Type B pancreatic cell (in vitro differentiated cells): Measurements from ENCODE around the gene MRPL49. TPM values are rescaled to one million over a fixed set of nuclear protein-coding genes. Genes with fewer than 3 reads are reported as not detected.
A peak's percentile ranks its signal among the peaks of the same experiment; 100 is the strongest.
"Not testable (repeated sequence)": the region's sequence is repeated elsewhere in the genome, so short reads cannot be mapped to it uniquely, and the experiment has no call there.

ENCODE experiments used
- DNase-seq: peaks from one replicate; pipeline ENCODE4 v3.0.0; 2021; ENCODE audit warnings: mixed read lengths; ENCODE audit not compliant: unreplicated experiment; ENCODE audit errors: extremely low spot score
- H3K27ac Mint-ChIP-seq: 2 replicates; pipeline ENCODE4 v1.8.0; 2021; ENCODE audit warnings: mild to moderate bottlenecking, mixed read lengths
- H3K27me3 Mint-ChIP-seq: 2 replicates; pipeline ENCODE4 v1.8.0; 2021; ENCODE audit warnings: mixed read lengths
- H3K36me3 Mint-ChIP-seq: 2 replicates; pipeline ENCODE4 v1.8.0; 2021; ENCODE audit warnings: mixed read lengths
- H3K4me1 Mint-ChIP-seq: one replicate; pipeline ENCODE4 v1.8.0; 2021; ENCODE audit warnings: mixed read lengths; ENCODE audit not compliant: unreplicated experiment
- H3K4me3 Mint-ChIP-seq: 2 replicates; pipeline ENCODE4 v1.8.0; 2021; ENCODE audit warnings: mild to moderate bottlenecking, mixed read lengths
- H3K9me3 Mint-ChIP-seq: 2 replicates; pipeline ENCODE4 v1.8.0; 2021; ENCODE audit warnings: mixed read lengths
- CTCF ChIP-seq: fragments of 200-600 bp; sonication (generic); conservative IDR thresholded peaks from 2 replicates; pipeline ENCODE4 v1.5.0; 2021; ENCODE audit warnings: antibody characterized with exemption, mild to moderate bottlenecking
- microRNA-seq: library from miRNA; unstranded; fragments of <30 nt; microRNA quantifications from one replicate; pipeline ENCODE4, GENCODE V29; 2020
- total RNA-seq: library from RNA; stranded (reverse); gene quantifications from 2 replicates; pipeline ENCODE4 v1.2.1, GENCODE V29; 2021; ENCODE audit warnings: low replicate concordance

Gene MRPL49
- total RNA-seq, 1 donor from 2014 or later, result 49.1 TPM

- Mint-ChIP-seq H3K9me3 (no peaks in the 10 kb centered on the region), H3K4me3 (no peak overlapping the region), H3K27ac (no peak overlapping the region), H3K36me3 (no peaks in the 10 kb centered on the region), H3K4me1 (no peaks in the 10 kb centered on the region), H3K27me3 (no peaks in the 10 kb centered on the region)
- no peak for TF ChIP-seq CTCF
- no peak for DNase-seq
Observed at GRCh38 chr11:65166893-65167292, 44.8 kb downstream of the MRPL49 start.

GRCh38 chr11:65167656-65168055 lies 45.5 kb downstream of the MRPL49 start:
- DNase-seq, result no peak
- TF ChIP-seq CTCF, result no peak

GRCh38 chr11:65169164-65169641 lies 47.1 kb downstream of the MRPL49 start:
- no peaks in the 10 kb centered on the region for H3K27me3 Mint-ChIP-seq
- H3K4me1 Mint-ChIP-seq, result no peaks in the 10 kb centered on the region
- H3K27ac Mint-ChIP-seq, result no peak overlapping the region
- no peaks in the 10 kb centered on the region for H3K36me3 Mint-ChIP-seq
- TF ChIP-seq CTCF, result no peak
- DNase-seq, result no peak
- H3K4me3 Mint-ChIP-seq, result no peak overlapping the region
- H3K9me3 Mint-ChIP-seq, result no peaks in the 10 kb centered on the region

More at GRCh38 chr11:65167656-65168055, 45.5 kb downstream of the MRPL49 start:
- no peaks in the 10 kb centered on the region for H3K36me3 Mint-ChIP-seq
- H3K27me3 Mint-ChIP-seq, result no peaks in the 10 kb centered on the region
- H3K27ac Mint-ChIP-seq, result no peak overlapping the region
- no peaks in the 10 kb centered on the region for H3K9me3 Mint-ChIP-seq
- no peak overlapping the region for H3K4me3 Mint-ChIP-seq
- no peaks in the 10 kb centered on the region for H3K4me1 Mint-ChIP-seq

GRCh38 chr11:65170058-65170534 lies 48.0 kb downstream of the MRPL49 start, which contains the start of gene SPDYC:
Gene SPDYC (plus strand): TSS chr11:65170233. CDS start chr11:65171358, 1,125 bp downstream.
- H3K36me3 Mint-ChIP-seq, result no peaks in the 10 kb centered on the region
- no peak within 1 kb of the TSS for H3K27ac Mint-ChIP-seq

GRCh38 chr11:65172600-65172999 lies 50.5 kb downstream of the MRPL49 start:
- no peak overlapping the region for H3K4me3 Mint-ChIP-seq
- no peak overlapping the region for H3K27ac Mint-ChIP-seq
- no peaks in the 10 kb centered on the region for H3K36me3 Mint-ChIP-seq
- no peaks in the 10 kb centered on the region for H3K27me3 Mint-ChIP-seq
- H3K4me1 Mint-ChIP-seq, result no peaks in the 10 kb centered on the region
- no peak for DNase-seq
- no peak for TF ChIP-seq CTCF
- H3K9me3 Mint-ChIP-seq, result no peaks in the 10 kb centered on the region

More at GRCh38 chr11:65170058-65170534, 48.0 kb downstream of the MRPL49 start, which contains the start of gene SPDYC:
- H3K27me3 Mint-ChIP-seq, result no peaks in the 10 kb centered on the region
- DNase-seq, result no peak
- no peak for TF ChIP-seq CTCF
- H3K9me3 Mint-ChIP-seq, result no peaks in the 10 kb centered on the region
- no peaks in the 10 kb centered on the region for H3K4me1 Mint-ChIP-seq
- no peak within 1 kb of the TSS for H3K4me3 Mint-ChIP-seq

- peak; percentile 66 for DNase-seq
- H3K36me3 Mint-ChIP-seq, H3K4me1 Mint-ChIP-seq, H3K27ac Mint-ChIP-seq, H3K27me3 Mint-ChIP-seq, H3K9me3 Mint-ChIP-seq: not testable (repeated sequence)
- H3K4me3 Mint-ChIP-seq, result peak overlapping the region; percentile 49
Observed at GRCh38 chr11:65174571-65175010, 52.5 kb downstream of the MRPL49 start.

Small RNAs within 50 kb of the gene (microRNA-seq; reads per million reads assigned to microRNA genes)
- 0.83 reads per million for gene MIR6751

Other genes starting within 250 kb of the MRPL49 start
- gene EHD1, start 243.7 kb upstream of the MRPL49 start, total RNA-seq, result 86.6 and 121 TPM in 2 replicates
- gene ATG2A, start 205.1 kb upstream of the MRPL49 start, total RNA-seq, result 26.8 and 30.8 TPM in 2 replicates
- 14.8 and 19.4 TPM in 2 replicates for gene PPP2R5B, start 197.6 kb upstream of the MRPL49 start, total RNA-seq
- gene GPHA2, start 186.4 kb upstream of the MRPL49 start, total RNA-seq, result 0.85 TPM in 1 of 2 replicates, not detected in the other
- gene MAJIN, start 150.2 kb upstream of the MRPL49 start, total RNA-seq, result not detected in 2 replicates
- 1.0 TPM in 2 replicates for gene BATF2, start 125.3 kb upstream of the MRPL49 start, total RNA-seq
- 63.0 and 65.8 TPM in 2 replicates for gene ARL2, start 108.2 kb upstream of the MRPL49 start, total RNA-seq
- 21.3 and 25.3 TPM in 2 replicates for gene SNX15, start 94.9 kb upstream of the MRPL49 start, total RNA-seq
- 16.7 and 21.9 TPM in 2 replicates for gene SAC3D1, start 81.1 kb upstream of the MRPL49 start, total RNA-seq
- 1.2 and 4.3 TPM in 2 replicates for gene NAALADL1, start 63.8 kb upstream of the MRPL49 start, total RNA-seq
- gene CDCA5, start 38.3 kb upstream of the MRPL49 start, total RNA-seq, result 18.7 and 39.3 TPM in 2 replicates
- 35.9 and 49.1 TPM in 2 replicates for gene ZFPL1, start 38.1 kb upstream of the MRPL49 start, total RNA-seq
- gene VPS51, start 26.1 kb upstream of the MRPL49 start, total RNA-seq, result 96.3 and 104 TPM in 2 replicates
- gene TM7SF2, start 10.4 kb upstream of the MRPL49 start, total RNA-seq, result 52.2 and 61.3 TPM in 2 replicates
- gene ZNHIT2, start 4.6 kb upstream of the MRPL49 start, total RNA-seq, result 11.4 and 12.2 TPM in 2 replicates
- gene FAU, start 187 bp upstream of the MRPL49 start, total RNA-seq, result 758 and 795 TPM in 2 replicates
- gene SYVN1, start 12.2 kb downstream of the MRPL49 start, total RNA-seq, result 48.6 and 50.6 TPM in 2 replicates
- not detected in 2 replicates for gene SPDYC, start 47.9 kb downstream of the MRPL49 start, total RNA-seq
- 225 and 505 TPM in 2 replicates for gene CAPN1, start 59.6 kb downstream of the MRPL49 start, total RNA-seq
- 18.4 and 32.4 TPM in 2 replicates for gene POLA2, start 139.6 kb downstream of the MRPL49 start, total RNA-seq
- gene CDC42EP2, start 192.5 kb downstream of the MRPL49 start, total RNA-seq, result 9.4 and 12.9 TPM in 2 replicates
- 64.7 and 85.5 TPM in 2 replicates for gene DPF2, start 211.5 kb downstream of the MRPL49 start, total RNA-seq
- gene TIGD3, start 232.4 kb downstream of the MRPL49 start, total RNA-seq, result 1.2 and 1.3 TPM in 2 replicates